DMS153 (cell line): ENCODE results near the gene AP2S1.
A peak's percentile ranks its signal among the peaks of the same experiment; 100 is the strongest.
"Not testable (repeated sequence)": the region's sequence is repeated elsewhere in the genome, so short reads cannot be mapped to it uniquely, and the experiment has no call there.

Source experiments
- DNase-seq: peaks from one replicate; lab custom pipeline; 2025; lab: John Stamatoyannopoulos, UW

AP2S1 gene

GRCh38 chr19:46867170-46867569 lies 16.5 kb upstream of the AP2S1 start:
- no peak for DNase-seq

- no peak for DNase-seq
Observed at GRCh38 chr19:46866407-46867136, 15.9 kb upstream of the AP2S1 start.

GRCh38 chr19:46863818-46864629 lies 13.4 kb upstream of the AP2S1 start:
- peak; percentile 32 for DNase-seq

GRCh38 chr19:46862974-46863632 lies 12.5 kb upstream of the AP2S1 start:
- DNase-seq: no peak

- no peak for DNase-seq
Observed at GRCh38 chr19:46862503-46862834, 11.8 kb upstream of the AP2S1 start.

GRCh38 chr19:46861691-46862502 lies 11.3 kb upstream of the AP2S1 start:
- DNase-seq: no peak

GRCh38 chr19:46860846-46861690 lies 10.4 kb upstream of the AP2S1 start, which contains the start of gene ARHGAP35:
Gene ARHGAP35 (plus strand): TSS chr19:46860997. CDS start chr19:46918676, 57,679 bp downstream.
- DNase-seq: no peak

GRCh38 chr19:46860125-46860845 lies 9.6 kb upstream of the AP2S1 start:
- DNase-seq: peak; percentile 98

GRCh38 chr19:46859637-46860124 lies 9.0 kb upstream of the AP2S1 start:
- no peak for DNase-seq

GRCh38 chr19:46856062-46857022 lies 5.7 kb upstream of the AP2S1 start:
- DNase-seq: peak; percentile 77

GRCh38 chr19:46854698-46855097 lies 4.1 kb upstream of the AP2S1 start:
- DNase-seq: not testable (repeated sequence)

GRCh38 chr19:46852830-46853229 lies 2.2 kb upstream of the AP2S1 start:
- DNase-seq: no peak

- no peak for DNase-seq
Observed at GRCh38 chr19:46849610-46850009, 1.0 kb downstream of the AP2S1 start.

- no peak for DNase-seq
Observed at GRCh38 chr19:46848389-46848788, 2.3 kb downstream of the AP2S1 start.

- no peak for DNase-seq
Observed at GRCh38 chr19:46847528-46847927, 3.1 kb downstream of the AP2S1 start.

GRCh38 chr19:46845959-46846459 lies 4.6 kb downstream of the AP2S1 start:
- no peak for DNase-seq

- no peak for DNase-seq
Observed at GRCh38 chr19:46844067-46844489, 6.6 kb downstream of the AP2S1 start.

- no peak for DNase-seq
Observed at GRCh38 chr19:46842791-46843190, 7.9 kb downstream of the AP2S1 start.
